DMS 273 (cell line): ENCODE results near the gene KRT82.
"Not testable (repeated sequence)": the region's sequence is repeated elsewhere in the genome, so short reads cannot be mapped to it uniquely, and the experiment has no call there.

ENCODE experiments used
- DNase-seq: peaks from one replicate; lab custom pipeline; 2025; ENCODE audit not compliant: unreplicated experiment; lab: John Stamatoyannopoulos, UW

The KRT82 gene

GRCh38 chr12:52413782-52414345 lies 7.7 kb upstream of the KRT82 start:
- DNase-seq = no peak

- no peak for DNase-seq
Observed at GRCh38 chr12:52413202-52413601, 7.1 kb upstream of the KRT82 start.

GRCh38 chr12:52411815-52412214 lies 5.7 kb upstream of the KRT82 start:
- DNase-seq = no peak

- not testable (repeated sequence) for DNase-seq
Observed at GRCh38 chr12:52410589-52411248, 4.6 kb upstream of the KRT82 start.

GRCh38 chr12:52407918-52408317 lies 1.8 kb upstream of the KRT82 start:
- DNase-seq = no peak

- DNase-seq = no peak
Observed at GRCh38 chr12:52404951-52405350, 1.2 kb downstream of the KRT82 start.

- no peak for DNase-seq
Observed at GRCh38 chr12:52403561-52403960, 2.6 kb downstream of the KRT82 start.

GRCh38 chr12:52402873-52403540 lies 3.1 kb downstream of the KRT82 start:
- DNase-seq = no peak

- no peak for DNase-seq
Observed at GRCh38 chr12:52402377-52402776, 3.8 kb downstream of the KRT82 start.

GRCh38 chr12:52401926-52402325 lies 4.2 kb downstream of the KRT82 start:
- DNase-seq = no peak

GRCh38 chr12:52401526-52401925 lies 4.6 kb downstream of the KRT82 start:
- no peak for DNase-seq

- DNase-seq = no peak
Observed at GRCh38 chr12:52400906-52401305, 5.2 kb downstream of the KRT82 start.

GRCh38 chr12:52399756-52400155 lies 6.4 kb downstream of the KRT82 start:
- no peak for DNase-seq

- no peak for DNase-seq
Observed at GRCh38 chr12:52398176-52398575, 8.0 kb downstream of the KRT82 start.

GRCh38 chr12:52396656-52397055 lies 9.5 kb downstream of the KRT82 start:
- DNase-seq = no peak

- peak; percentile 37 for DNase-seq
Observed at GRCh38 chr12:52395761-52396434, 10.2 kb downstream of the KRT82 start.

- no peak for DNase-seq
Observed at GRCh38 chr12:52394836-52395405, 11.2 kb downstream of the KRT82 start.

- no peak for DNase-seq
Observed at GRCh38 chr12:52392465-52393007, 13.6 kb downstream of the KRT82 start.

GRCh38 chr12:52391618-52392002 lies 14.5 kb downstream of the KRT82 start:
- DNase-seq = peak; percentile 89

GRCh38 chr12:52390739-52391617 lies 15.2 kb downstream of the KRT82 start:
- DNase-seq = peak; percentile 56
